GM23338 (cell line): ENCODE measurements around the gene HLX. TPM values are rescaled to one million over a fixed set of nuclear protein-coding genes. Genes with fewer than 3 reads are reported as not detected.

Source experiments
- ATAC-seq: fragments of 200-7000 bp; cut with Tn5 transposase; 3 replicates; pipeline ENCODE4 v1.9.1; 2020
- DNase-seq: peaks from one replicate; pipeline ENCODE4 v3.0.0-alpha.2; 2015; ENCODE audit warnings: low spot score
- H2AFZ ChIP-seq: fragments of 200-600 bp; sonication (generic); 2 replicates; pipeline ENCODE4 v1.8.0; 2016; ENCODE audit warnings: antibody characterized with exemption, mild to moderate bottlenecking, moderate library complexity
- H3F3A ChIP-seq: fragments of 200-600 bp; sonication (generic); replicated peaks from 2 replicates; pipeline ENCODE4 v1.8.0; 2017; ENCODE audit warnings: antibody characterized with exemption, mixed run types, low read depth
- H3K27ac ChIP-seq: fragments of 200-600 bp; sonication (generic); 2 replicates; pipeline ENCODE4 v1.6.1; 2016; ENCODE audit warnings: low read depth
- H3K27me3 ChIP-seq: fragments of 200-600 bp; sonication (generic); 2 replicates; pipeline ENCODE4 v1.8.0; 2016; ENCODE audit warnings: mild to moderate bottlenecking, mixed run types, moderate library complexity; ENCODE audit not compliant: insufficient read depth
- H3K36me3 ChIP-seq: fragments of 200-600 bp; sonication (generic); 2 replicates; pipeline ENCODE4 v1.8.0; 2016; ENCODE audit warnings: mild to moderate bottlenecking; ENCODE audit not compliant: insufficient read depth
- H3K4me1 ChIP-seq: fragments of 200-600 bp; sonication (generic); 2 replicates; pipeline ENCODE4 v1.8.0; 2016; ENCODE audit warnings: mild to moderate bottlenecking, moderate library complexity; ENCODE audit not compliant: insufficient read depth
- H3K4me2 ChIP-seq: fragments of 200-600 bp; sonication (generic); 2 replicates; pipeline ENCODE4 v1.7.1; 2017; ENCODE audit warnings: mixed run types
- H3K4me3 ChIP-seq: fragments of 200-600 bp; sonication (generic); 2 replicates; pipeline ENCODE4 v1.6.1; 2016; ENCODE audit warnings: mixed run types
- H3K79me2 ChIP-seq: fragments of 200-600 bp; sonication (generic); replicated peaks from 2 replicates; pipeline ENCODE4 v1.8.0; 2017; ENCODE audit warnings: mild to moderate bottlenecking; ENCODE audit not compliant: insufficient read depth
- H3K9me2 ChIP-seq: fragments of 200-600 bp; sonication (generic); 2 replicates; pipeline ENCODE4 v1.8.0; 2017; ENCODE audit not compliant: insufficient read depth
- H4K20me1 ChIP-seq: fragments of 200-600 bp; sonication (generic); replicated peaks from 2 replicates; pipeline ENCODE4 v1.8.0; 2017; ENCODE audit warnings: mild to moderate bottlenecking; ENCODE audit not compliant: insufficient read depth
- H3K27ac Mint-ChIP-seq: 2 replicates; pipeline ENCODE4 v1.8.0; 2020; ENCODE audit warnings: inconsistent platforms, mild to moderate bottlenecking, moderate library complexity, mixed read lengths
- H3K27me3 Mint-ChIP-seq: 3 replicates; pipeline ENCODE4 v1.8.0; 2022; ENCODE audit warnings: low read depth, mild to moderate bottlenecking, moderate library complexity, mixed read lengths, inconsistent platforms; ENCODE audit not compliant: insufficient read depth, poor library complexity
- H3K36me3 Mint-ChIP-seq: 3 replicates; pipeline ENCODE4 v1.8.0; 2021; ENCODE audit warnings: low read depth, mild to moderate bottlenecking, inconsistent platforms, moderate library complexity, mixed read lengths
- H3K4me1 Mint-ChIP-seq: 3 replicates; pipeline ENCODE4 v1.8.0; 2020; ENCODE audit warnings: mild to moderate bottlenecking, inconsistent platforms, mixed read lengths
- H3K4me3 Mint-ChIP-seq: 3 replicates; pipeline ENCODE4 v1.8.0; 2021; ENCODE audit warnings: moderate library complexity, mild to moderate bottlenecking, inconsistent platforms, mixed read lengths
- H3K9me3 Mint-ChIP-seq: 3 replicates; pipeline ENCODE4 v1.8.0; 2020; ENCODE audit warnings: moderate library complexity, mild to moderate bottlenecking, inconsistent platforms, mixed read lengths
- CTCF ChIP-seq, 2 experiments: fragments of 200-600 bp in 1 of 2; sonication (generic) in 1 of 2; conservative IDR thresholded peaks; 2 replicates each; pipeline versions ENCODE4 v1.5.1 to v1.6.1; 2016 to 2017; ENCODE audit warnings: antibody characterized with exemption in 2 of 2, low read depth in 2 of 2, mild to moderate bottlenecking in 2 of 2, moderate library complexity in 1 of 2
- EZH2 ChIP-seq: fragments of 200-600 bp; sonication (generic); IDR thresholded peaks from one replicate; pipeline ENCODE4 v1.8.0; 2017; ENCODE audit warnings: antibody characterized with exemption, mild to moderate bottlenecking, low read depth; ENCODE audit not compliant: unreplicated experiment
- JUNB ChIP-seq: IDR thresholded peaks from one replicate; pipeline ENCODE4 v1.6.1; 2016; ENCODE audit warnings: antibody characterized with exemption; ENCODE audit not compliant: unreplicated experiment
- NANOG ChIP-seq: IDR thresholded peaks from 2 replicates; pipeline ENCODE4 v1.6.1; 2016; ENCODE audit warnings: antibody characterized with exemption, borderline replicate concordance
- POLR2AphosphoS5 ChIP-seq: IDR thresholded peaks from 2 replicates; pipeline ENCODE4 v1.6.1; 2016; ENCODE audit warnings: antibody characterized with exemption, low read depth
- REST ChIP-seq: IDR thresholded peaks from one replicate; pipeline ENCODE4 v1.6.1; 2018; ENCODE audit warnings: antibody characterized with exemption; ENCODE audit not compliant: unreplicated experiment
- ZNF114 ChIP-seq: fragments of 250-450 bp; sonication (Bioruptor Pico); IDR thresholded peaks from 2 replicates; pipeline ENCODE4 v1.5.0; 2020; ENCODE audit warnings: mild to moderate bottlenecking, moderate library complexity
- ZNF331 ChIP-seq: fragments of 250-450 bp; sonication (Bioruptor Pico); IDR thresholded peaks from 2 replicates; pipeline ENCODE4 v1.5.0; 2020; ENCODE audit warnings: low read depth, mild to moderate bottlenecking, moderate library complexity
- ZNF462 ChIP-seq: fragments of 250-450 bp; sonication (Bioruptor Pico); IDR thresholded peaks from 2 replicates; pipeline ENCODE4 v1.5.0; 2020; ENCODE audit warnings: mild to moderate bottlenecking, moderate library complexity
- long read RNA-seq: library from polyadenylated mRNA; unstranded; transcript quantifications from one replicate; pipeline ENCODE4 v2.0.0, GENCODE V29; 2020; ENCODE audit not compliant: unreplicated experiment
- polyA plus RNA-seq: library from polyadenylated mRNA; unstranded; fragments of >200 nt; fragmentation: Nextera tagmentation; extraction: Ambion mirVana; gene quantifications from 2 replicates; pipeline ENCODE4 v1.2.1, GENCODE V29; 2016
- total RNA-seq: library from RNA; depleted of rRNA; stranded (reverse); fragments of >200 nt; shearing (Covaris generic); gene quantifications from 2 replicates; pipeline ENCODE4 v1.2.3, GENCODE V29; 2014; rRNA removed

The HLX gene
- 0.07 TPM in 1 of 2 replicates, not detected in the other for total RNA-seq
- not detected in 2 replicates for polyA plus RNA-seq
- long read RNA-seq: 0 reads

GRCh38 chr1:220879076-220879508 is at the start of gene HLX:
HLX (plus strand) TSS chr1:220879443; CDS start chr1:220879858, 415 bp downstream.
- Mint-ChIP-seq H3K27me3 (peaks cover 98% of the 10 kb centered on the region), H3K9me3 (peaks cover 6% of the 10 kb centered on the region; the same call in 2 of the 3 replicates), H3K36me3 (no peaks in the 10 kb centered on the region; the same call in 2 of the 3 replicates), H3K27ac (no peak within 1 kb of the TSS), H3K4me1 (peaks cover 61% of the 10 kb centered on the region), H3K4me3 (peak within 1 kb of the TSS; percentile 76)
- DNase-seq (peak; percentile 80), ATAC-seq (peak; percentile 30)
- Histone ChIP-seq H3K79me2 (no peaks in the 10 kb centered on the region), H3K27me3 (peaks cover 100% of the 10 kb centered on the region), H4K20me1 (peaks cover 48% of the 10 kb centered on the region), H3K4me1 (peaks cover 63% of the 10 kb centered on the region), H3F3A (peaks cover 17% of the 10 kb centered on the region; the same call in 1 of the 2 replicates), H2AFZ (peak within 1 kb of the TSS; percentile 93), H3K4me3 (peak within 1 kb of the TSS; percentile 57), H3K4me2 (peak within 1 kb of the TSS; percentile 85), H3K27ac (no peak within 1 kb of the TSS), H3K9me2 (no peaks in the 10 kb centered on the region), H3K36me3 (no peaks in the 10 kb centered on the region)
- TF ChIP-seq JUNB (no peak), ZNF114 (CRISPR knock-in tag) (no peak), EZH2 (peak; percentile 26), ZNF331 (CRISPR knock-in tag) (no peak)

- no peaks in the 10 kb centered on the region; the same call in 1 of the 2 replicates for H3K36me3 ChIP-seq
- H3K79me2 ChIP-seq: no peaks in the 10 kb centered on the region
- H3K27ac ChIP-seq: no peak overlapping the region
- H3K4me3 ChIP-seq: no peak overlapping the region
- DNase-seq (no peak), ATAC-seq (no peak)
- Mint-ChIP-seq H3K4me3 (no peak overlapping the region), H3K27ac (no peak overlapping the region), H3K9me3 (no peaks in the 10 kb centered on the region), H3K27me3 (peaks cover 2% of the 10 kb centered on the region), H3K4me1 (no peaks in the 10 kb centered on the region), H3K36me3 (0 out of 3 replicates have a peak, but pooled peaks cover 3% of the 10 kb centered on the region)
- H3K27me3 ChIP-seq: no peaks in the 10 kb centered on the region
- no peak overlapping the region for H2AFZ ChIP-seq
- no peaks in the 10 kb centered on the region for H3K9me2 ChIP-seq
- no peak overlapping the region for H3K4me2 ChIP-seq
- no peaks in the 10 kb centered on the region for H3F3A ChIP-seq
- H3K4me1 ChIP-seq: no peaks in the 10 kb centered on the region
- H4K20me1 ChIP-seq: no peaks in the 10 kb centered on the region
- TF ChIP-seq ZNF114 (CRISPR knock-in tag): no peak
- no peak for TF ChIP-seq JUNB
- no peak for TF ChIP-seq CTCF (conservative IDR thresholded peaks at IDR 0.05; ENCODE audit: low read depth in 2 of 2)
- TF ChIP-seq ZNF462 (CRISPR knock-in tag): no peak
- TF ChIP-seq NANOG: no peak
- TF ChIP-seq REST: no peak
- no peak for TF ChIP-seq POLR2AphosphoS5
Measured at GRCh38 chr1:220833436-220833835, 45.8 kb upstream of the HLX start.
